Measurements from ENCODE around the gene PLA2G4B.

The PLA2G4B gene

DNA sequence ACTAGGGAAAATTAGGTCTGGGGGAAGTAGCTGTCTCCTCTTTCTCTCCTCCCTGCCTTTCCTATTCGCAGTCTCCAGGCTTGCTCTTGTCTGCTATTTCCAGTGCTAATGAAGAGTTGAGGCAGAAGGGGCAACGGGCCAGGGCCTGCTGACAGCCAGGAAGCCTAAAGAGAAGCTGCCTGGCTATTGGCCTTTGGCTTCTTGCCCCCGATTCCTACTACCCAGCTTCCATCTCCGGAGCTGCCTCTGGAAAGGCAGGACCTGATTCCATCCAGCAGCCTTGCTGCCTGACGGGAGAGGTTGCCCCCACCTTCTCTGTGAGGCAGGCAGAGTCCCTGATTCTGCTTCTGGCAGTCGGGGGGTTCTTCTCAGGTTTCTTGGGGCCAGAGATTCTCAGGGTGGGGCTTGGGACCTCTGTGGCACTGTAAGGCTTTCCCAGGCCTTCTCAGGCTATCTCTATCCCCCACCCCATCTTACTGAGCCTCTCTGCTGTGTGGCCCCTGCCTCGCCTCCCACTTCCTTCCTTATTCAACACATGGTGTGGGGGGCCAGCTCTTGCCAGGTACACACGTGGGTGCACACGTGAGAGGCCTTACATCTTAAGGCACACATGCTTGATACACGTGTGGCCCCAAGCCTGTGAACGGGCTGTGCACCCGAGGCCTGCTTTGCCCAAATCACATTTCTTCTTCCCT is 29.0 kb upstream of the PLA2G4B start:
- peaks cover 0 to 18% of the 10 kb centered on the region in 2 donors for H3K36me3 ChIP-seq (ENCODE audit: control insufficient read depth in 2 of 2, insufficient read depth in 2 of 2, low read length in 2 of 2)

DNA sequence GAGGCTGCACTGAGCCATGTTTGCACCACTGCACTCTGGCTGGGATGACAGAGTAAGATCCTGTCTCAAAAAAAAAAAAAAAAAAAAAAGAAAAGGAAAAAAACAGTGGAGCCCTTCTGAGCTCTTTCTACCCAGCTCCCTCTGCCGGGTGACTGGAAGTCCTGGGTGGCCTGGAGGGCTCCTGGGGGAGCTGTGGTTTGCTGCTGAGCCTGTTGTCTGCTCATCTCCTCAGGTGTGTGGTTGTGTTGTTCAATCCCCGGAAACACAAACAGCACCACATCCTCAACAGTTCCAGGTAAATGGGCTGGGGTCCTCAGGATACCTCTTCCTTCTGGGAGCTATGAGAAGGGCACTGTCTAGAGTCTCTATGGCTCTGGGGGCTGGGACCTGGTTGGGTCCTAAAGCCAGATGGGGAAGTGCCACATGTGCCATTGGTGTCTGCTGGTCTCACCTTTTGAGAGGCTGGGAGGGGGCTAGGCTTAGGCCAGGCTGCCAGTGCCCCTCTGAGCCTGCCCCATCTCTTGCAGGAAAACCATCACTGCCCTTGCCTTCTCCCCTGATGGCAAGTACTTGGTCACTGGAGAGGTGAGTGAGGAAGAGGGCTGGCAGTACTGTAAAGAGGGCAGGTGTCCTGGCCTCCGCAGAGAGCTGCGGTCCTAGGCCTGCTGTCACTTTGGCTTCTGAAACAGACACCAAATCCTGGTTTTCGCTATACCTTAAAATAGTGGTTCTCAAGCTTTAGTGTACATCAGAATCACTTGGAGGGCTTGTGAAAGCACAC is 27.8 kb upstream of the PLA2G4B start:
- no peak overlapping the region for H3K4me3 ChIP-seq (ENCODE audit: low read length in 2 of 2)
- peaks cover 16% of the 10 kb centered on the region for H3K4me1 ChIP-seq (ENCODE audit: control insufficient read depth, insufficient read depth, low read length)
- H3K27ac ChIP-seq (ENCODE audit: low read length), result no peak overlapping the region
- no peaks in the 10 kb centered on the region for H3K27me3 ChIP-seq (ENCODE audit: control insufficient read depth in 1 of 2, insufficient read depth in 2 of 2, low read length in 2 of 2)
- no peak overlapping the region for H3K9ac ChIP-seq (ENCODE audit: low read length in 2 of 2)
- peaks cover 7 to 27% of the 10 kb centered on the region in 2 donors for H3K36me3 ChIP-seq (ENCODE audit: control insufficient read depth in 2 of 2, insufficient read depth in 2 of 2, low read length in 2 of 2)
- no peaks in the 10 kb centered on the region for H3K9me3 ChIP-seq (ENCODE audit: control insufficient read depth in 2 of 2, low read length in 2 of 2)

More for the DNA sequence above, 29.0 kb upstream of the PLA2G4B start:
- Histone ChIP-seq H3K27ac (ENCODE audit: low read length) (no peak overlapping the region), H3K9me3 (ENCODE audit: control insufficient read depth in 2 of 2, low read length in 2 of 2) (no peaks in the 10 kb centered on the region), H3K27me3 (ENCODE audit: control insufficient read depth in 1 of 2, insufficient read depth in 2 of 2, low read length in 2 of 2) (no peaks in the 10 kb centered on the region), H3K9ac (ENCODE audit: low read length in 2 of 2) (no peak overlapping the region), H3K4me3 (ENCODE audit: low read length in 2 of 2) (no peak overlapping the region), H3K4me1 (ENCODE audit: control insufficient read depth, insufficient read depth, low read length) (peaks cover 28% of the 10 kb centered on the region)

DNA sequence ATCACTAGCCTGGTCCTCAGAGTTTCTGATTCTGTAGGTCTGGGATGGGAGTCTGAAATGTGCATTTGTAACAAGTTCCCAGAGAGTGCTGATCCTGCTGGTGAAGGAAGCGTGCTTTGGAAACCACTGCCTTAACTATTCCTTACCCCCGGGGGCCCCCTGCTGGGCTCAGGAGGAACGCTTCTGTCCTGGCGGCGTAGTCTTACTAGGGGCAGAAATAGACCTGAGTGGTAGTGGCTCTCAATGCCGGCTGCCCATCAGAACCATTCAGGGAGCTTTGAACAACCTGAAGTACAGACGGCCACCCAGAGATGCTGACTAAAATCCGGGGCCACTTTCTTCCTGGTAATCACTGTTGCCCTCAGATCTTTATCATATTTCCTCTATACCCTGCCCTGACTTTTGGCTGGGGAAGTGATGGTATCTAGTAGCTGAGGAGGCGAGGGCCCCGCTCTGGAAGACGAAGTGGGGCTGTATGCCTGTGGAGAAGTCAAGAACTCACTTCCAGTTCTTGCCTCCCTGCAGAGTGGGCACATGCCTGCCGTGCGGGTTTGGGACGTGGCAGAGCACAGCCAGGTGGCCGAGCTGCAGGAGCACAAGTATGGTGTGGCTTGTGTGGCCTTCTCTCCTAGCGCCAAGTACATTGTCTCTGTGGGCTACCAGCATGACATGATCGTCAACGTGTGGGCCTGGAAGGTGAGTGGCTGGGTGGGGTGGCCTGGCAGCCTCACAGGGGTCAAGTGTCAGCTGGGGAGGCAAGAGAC is 27.0 kb upstream of the PLA2G4B start:
- no peak overlapping the region for H3K27ac ChIP-seq (ENCODE audit: low read length)

DNA sequence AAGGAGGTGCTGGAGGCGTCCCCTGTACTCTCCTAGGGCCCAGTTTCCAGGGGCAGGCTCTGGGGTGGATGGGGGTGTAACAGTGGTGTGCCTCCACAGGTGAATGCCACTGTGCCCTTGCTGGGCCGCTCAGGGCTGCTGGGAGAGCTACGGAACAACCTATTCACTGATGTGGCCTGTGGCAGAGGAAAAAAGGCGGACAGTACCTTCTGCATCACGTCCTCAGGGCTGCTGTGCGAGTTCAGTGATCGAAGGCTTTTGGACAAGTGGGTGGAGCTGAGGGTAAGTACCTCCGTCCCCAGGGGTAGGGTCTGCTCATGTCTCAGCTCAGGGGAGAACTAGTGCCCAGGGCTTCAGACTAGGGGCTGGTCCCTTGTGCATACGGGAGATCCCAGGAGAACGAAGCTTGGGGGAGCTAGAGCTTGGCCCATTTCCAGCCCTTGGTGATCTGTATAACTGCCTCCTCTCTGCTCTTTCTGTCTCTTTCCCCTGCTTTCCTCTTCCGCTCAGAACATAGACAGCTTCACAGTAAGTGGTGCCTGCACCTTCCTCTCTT is 25.7 kb upstream of the PLA2G4B start:
- H3K9me3 ChIP-seq (ENCODE audit: control insufficient read depth in 2 of 2, low read length in 2 of 2), result no peaks in the 10 kb centered on the region
- no peak overlapping the region for H3K9ac ChIP-seq (ENCODE audit: low read length in 2 of 2)
- no peak overlapping the region for H3K4me3 ChIP-seq (ENCODE audit: low read length in 2 of 2)
- peaks cover 8% of the 10 kb centered on the region for H3K4me1 ChIP-seq (ENCODE audit: control insufficient read depth, insufficient read depth, low read length)
- no peak overlapping the region for H3K27ac ChIP-seq (ENCODE audit: low read length)
- H3K27me3 ChIP-seq (ENCODE audit: control insufficient read depth in 1 of 2, insufficient read depth in 2 of 2, low read length in 2 of 2), result no peaks in the 10 kb centered on the region
- H3K36me3 ChIP-seq (ENCODE audit: control insufficient read depth in 2 of 2, insufficient read depth in 2 of 2, low read length in 2 of 2), result peaks cover 14 to 42% of the 10 kb centered on the region in 2 donors

More for the DNA sequence above, 27.0 kb upstream of the PLA2G4B start:
- no peak overlapping the region for H3K4me3 ChIP-seq (ENCODE audit: low read length in 2 of 2)
- peaks cover 7 to 29% of the 10 kb centered on the region in 2 donors for H3K36me3 ChIP-seq (ENCODE audit: control insufficient read depth in 2 of 2, insufficient read depth in 2 of 2, low read length in 2 of 2)
- no peak overlapping the region for H3K9ac ChIP-seq (ENCODE audit: low read length in 2 of 2)
- peaks cover 9% of the 10 kb centered on the region for H3K4me1 ChIP-seq (ENCODE audit: control insufficient read depth, insufficient read depth, low read length)
- no peaks in the 10 kb centered on the region for H3K9me3 ChIP-seq (ENCODE audit: control insufficient read depth in 2 of 2, low read length in 2 of 2)
- no peaks in the 10 kb centered on the region for H3K27me3 ChIP-seq (ENCODE audit: control insufficient read depth in 1 of 2, insufficient read depth in 2 of 2, low read length in 2 of 2)

DNA sequence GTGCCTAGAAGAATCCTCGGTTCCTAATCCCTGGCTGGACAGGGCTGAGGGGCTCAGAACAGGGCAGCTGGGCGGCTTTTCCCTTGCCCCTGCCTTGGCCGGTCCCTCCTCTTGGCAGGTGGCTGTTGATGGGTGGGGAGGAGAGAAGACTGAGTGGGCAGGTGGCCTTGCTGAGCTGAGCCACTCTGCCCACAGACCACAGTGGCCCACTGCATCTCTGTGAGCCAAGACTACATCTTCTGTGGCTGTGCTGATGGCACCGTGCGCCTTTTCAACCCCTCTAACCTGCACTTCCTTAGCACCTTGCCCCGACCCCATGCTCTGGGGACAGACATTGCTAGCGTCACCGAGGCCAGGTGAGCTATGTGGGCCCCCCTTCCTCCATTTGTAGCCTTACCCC is 25.2 kb upstream of the PLA2G4B start:
- Histone ChIP-seq H3K9me3 (ENCODE audit: control insufficient read depth in 2 of 2, low read length in 2 of 2) (no peaks in the 10 kb centered on the region), H3K36me3 (ENCODE audit: control insufficient read depth in 2 of 2, insufficient read depth in 2 of 2, low read length in 2 of 2) (peaks cover 19 to 48% of the 10 kb centered on the region in 2 donors), H3K27me3 (ENCODE audit: control insufficient read depth in 1 of 2, insufficient read depth in 2 of 2, low read length in 2 of 2) (no peaks in the 10 kb centered on the region), H3K9ac (ENCODE audit: low read length in 2 of 2) (no peak overlapping the region), H3K4me3 (ENCODE audit: low read length in 2 of 2) (no peak overlapping the region), H3K4me1 (ENCODE audit: control insufficient read depth, insufficient read depth, low read length) (peaks cover 8% of the 10 kb centered on the region), H3K27ac (ENCODE audit: low read length) (no peak overlapping the region)

DNA sequence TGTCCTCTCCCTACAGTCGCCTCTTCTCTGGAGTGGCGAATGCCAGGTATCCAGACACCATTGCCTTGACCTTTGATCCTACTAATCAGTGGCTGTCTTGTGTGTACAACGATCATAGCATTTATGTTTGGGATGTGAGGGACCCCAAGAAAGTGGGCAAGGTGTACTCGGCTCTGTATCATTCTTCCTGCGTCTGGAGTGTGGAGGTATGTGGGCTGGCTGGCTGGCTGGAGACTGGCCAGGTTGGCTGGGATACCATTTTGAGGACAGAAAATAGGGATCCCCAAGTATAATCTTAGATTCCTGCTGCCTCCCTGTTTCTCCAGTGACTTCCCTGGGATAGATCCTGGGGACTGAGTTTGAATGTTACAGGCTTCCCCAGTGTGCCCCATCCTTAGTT is 24.1 kb upstream of the PLA2G4B start:
- Histone ChIP-seq H3K4me1 (ENCODE audit: control insufficient read depth, insufficient read depth, low read length) (peaks cover 8% of the 10 kb centered on the region), H3K9me3 (ENCODE audit: control insufficient read depth in 2 of 2, low read length in 2 of 2) (no peaks in the 10 kb centered on the region), H3K9ac (ENCODE audit: low read length in 2 of 2) (no peak overlapping the region), H3K4me3 (ENCODE audit: low read length in 2 of 2) (no peak overlapping the region), H3K36me3 (ENCODE audit: control insufficient read depth in 2 of 2, insufficient read depth in 2 of 2, low read length in 2 of 2) (peaks cover 29 to 59% of the 10 kb centered on the region in 2 donors), H3K27me3 (ENCODE audit: control insufficient read depth in 1 of 2, insufficient read depth in 2 of 2, low read length in 2 of 2) (no peaks in the 10 kb centered on the region), H3K27ac (ENCODE audit: low read length) (no peak overlapping the region)

DNA sequence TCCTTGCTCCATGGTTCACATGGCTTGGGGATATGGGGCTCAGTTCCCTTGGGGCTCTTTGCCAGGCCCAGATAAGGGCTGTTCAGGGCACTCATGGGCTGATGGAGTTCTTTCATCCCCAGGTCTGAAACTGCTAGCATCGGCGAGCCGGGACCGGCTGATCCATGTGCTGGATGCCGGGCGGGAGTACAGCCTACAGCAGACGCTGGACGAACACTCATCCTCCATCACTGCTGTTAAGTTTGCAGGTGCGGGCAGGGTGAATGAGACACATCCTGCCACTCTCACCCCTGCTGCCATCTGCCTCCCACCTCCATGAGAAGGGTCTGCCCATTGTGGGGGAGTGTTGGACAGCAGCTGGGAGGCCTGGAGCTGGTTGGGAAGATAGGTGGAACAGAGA is 21.9 kb upstream of the PLA2G4B start:
- H3K4me3 ChIP-seq (ENCODE audit: low read length in 2 of 2), result no peak overlapping the region
- no peak overlapping the region for H3K9ac ChIP-seq (ENCODE audit: low read length in 2 of 2)
- no peaks in the 10 kb centered on the region for H3K27me3 ChIP-seq (ENCODE audit: control insufficient read depth in 1 of 2, insufficient read depth in 2 of 2, low read length in 2 of 2)
- no peaks in the 10 kb centered on the region for H3K4me1 ChIP-seq (ENCODE audit: control insufficient read depth, insufficient read depth, low read length)
- no peak overlapping the region for H3K27ac ChIP-seq (ENCODE audit: low read length)
- H3K9me3 ChIP-seq (ENCODE audit: control insufficient read depth in 2 of 2, low read length in 2 of 2), result no peaks in the 10 kb centered on the region
- peaks cover 46 to 75% of the 10 kb centered on the region in 2 donors for H3K36me3 ChIP-seq (ENCODE audit: control insufficient read depth in 2 of 2, insufficient read depth in 2 of 2, low read length in 2 of 2)

DNA sequence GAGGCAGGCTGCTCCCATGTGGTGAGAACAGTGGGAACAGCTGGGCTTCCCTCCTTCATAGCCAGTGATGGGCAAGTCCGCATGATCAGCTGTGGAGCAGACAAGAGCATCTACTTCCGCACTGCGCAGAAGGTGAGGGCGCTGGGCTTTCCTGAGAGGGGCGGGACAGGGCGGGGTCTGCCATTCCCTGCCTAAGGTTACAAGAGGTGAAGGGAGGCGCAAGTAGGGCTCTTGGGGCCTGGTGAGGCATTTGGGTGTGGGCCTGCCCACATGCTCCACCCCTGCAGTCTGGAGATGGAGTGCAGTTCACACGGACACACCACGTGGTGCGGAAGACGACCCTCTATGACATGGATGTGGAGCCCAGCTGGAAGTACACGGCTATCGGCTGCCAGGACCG is 21.3 kb upstream of the PLA2G4B start:
- H3K4me3 ChIP-seq (ENCODE audit: low read length in 2 of 2), result no peak overlapping the region
- no peaks in the 10 kb centered on the region for H3K27me3 ChIP-seq (ENCODE audit: control insufficient read depth in 1 of 2, insufficient read depth in 2 of 2, low read length in 2 of 2)
- no peaks in the 10 kb centered on the region for H3K4me1 ChIP-seq (ENCODE audit: control insufficient read depth, insufficient read depth, low read length)
- H3K36me3 ChIP-seq (ENCODE audit: control insufficient read depth in 2 of 2, insufficient read depth in 2 of 2, low read length in 2 of 2), result peaks cover 46 to 76% of the 10 kb centered on the region in 2 donors
- H3K9me3 ChIP-seq (ENCODE audit: control insufficient read depth in 2 of 2, low read length in 2 of 2), result no peaks in the 10 kb centered on the region
- no peak overlapping the region for H3K27ac ChIP-seq (ENCODE audit: low read length)
- H3K9ac ChIP-seq (ENCODE audit: low read length in 2 of 2), result no peak overlapping the region

DNA sequence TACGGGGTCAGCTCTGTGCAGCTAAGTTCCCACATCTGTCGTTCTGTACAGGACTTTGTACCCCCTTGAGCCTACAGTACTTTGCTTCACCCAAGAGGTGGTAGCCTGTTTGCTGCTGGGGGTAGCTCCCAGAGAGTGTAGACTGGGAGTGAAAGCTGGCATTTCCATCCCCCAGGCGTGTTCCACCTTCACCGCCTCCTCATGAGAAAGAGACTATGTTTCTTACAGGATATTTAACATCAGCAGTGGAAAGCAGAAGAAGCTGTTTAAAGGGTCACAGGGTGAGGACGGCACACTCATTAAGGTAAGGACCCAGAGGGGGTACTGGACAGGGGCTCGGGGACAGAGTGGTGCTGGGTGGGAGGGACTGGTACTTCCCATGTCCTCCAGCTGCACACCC is 20.9 kb upstream of the PLA2G4B start:
- H3K9me3 ChIP-seq (ENCODE audit: control insufficient read depth in 2 of 2, low read length in 2 of 2), result no peaks in the 10 kb centered on the region
- no peaks in the 10 kb centered on the region for H3K4me1 ChIP-seq (ENCODE audit: control insufficient read depth, insufficient read depth, low read length)
- H3K9ac ChIP-seq (ENCODE audit: low read length in 2 of 2), result no peak overlapping the region
- H3K27me3 ChIP-seq (ENCODE audit: control insufficient read depth in 1 of 2, insufficient read depth in 2 of 2, low read length in 2 of 2), result no peaks in the 10 kb centered on the region
- no peak overlapping the region for H3K27ac ChIP-seq (ENCODE audit: low read length)
- H3K36me3 ChIP-seq (ENCODE audit: control insufficient read depth in 2 of 2, insufficient read depth in 2 of 2, low read length in 2 of 2), result peaks cover 49 to 77% of the 10 kb centered on the region in 2 donors
- H3K4me3 ChIP-seq (ENCODE audit: low read length in 2 of 2), result no peak overlapping the region

DNA sequence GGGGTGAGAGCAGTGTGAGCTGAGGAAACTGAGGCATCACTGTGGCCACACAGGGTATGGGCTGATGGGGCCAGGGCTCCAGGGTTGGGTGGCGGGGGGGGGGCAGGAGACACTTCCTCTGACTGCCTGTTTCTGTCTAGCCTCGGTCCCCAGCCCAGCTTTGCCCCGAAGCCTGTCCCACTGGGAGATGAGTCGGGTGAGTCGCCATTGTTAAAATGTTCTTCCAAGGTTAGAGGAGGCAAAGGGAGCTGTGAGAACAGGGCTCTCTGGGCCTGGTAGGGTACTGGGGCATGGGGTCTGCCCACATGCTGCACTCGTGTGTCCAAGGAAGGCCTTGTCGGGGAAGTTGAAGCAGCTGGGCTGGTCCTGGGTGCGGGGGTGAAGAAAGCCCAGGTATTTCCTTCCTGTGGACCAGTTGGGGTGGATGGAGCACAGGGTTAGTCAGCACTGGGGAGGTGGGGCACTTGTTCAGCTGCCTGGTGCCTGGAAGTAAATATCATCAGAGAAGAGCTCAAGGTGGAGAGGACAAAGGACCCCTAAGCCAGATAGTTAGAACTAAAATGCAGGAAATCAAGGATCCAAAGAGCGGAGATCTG is 19.1 kb upstream of the PLA2G4B start:
- Histone ChIP-seq H3K4me1 (ENCODE audit: control insufficient read depth, insufficient read depth, low read length) (no peaks in the 10 kb centered on the region), H3K36me3 (ENCODE audit: control insufficient read depth in 2 of 2, insufficient read depth in 2 of 2, low read length in 2 of 2) (peaks cover 62 to 74% of the 10 kb centered on the region in 2 donors), H3K4me3 (ENCODE audit: low read length in 2 of 2) (no peak overlapping the region), H3K27ac (ENCODE audit: low read length) (no peak overlapping the region), H3K9me3 (ENCODE audit: control insufficient read depth in 2 of 2, low read length in 2 of 2) (no peaks in the 10 kb centered on the region), H3K27me3 (ENCODE audit: control insufficient read depth in 1 of 2, insufficient read depth in 2 of 2, low read length in 2 of 2) (no peaks in the 10 kb centered on the region), H3K9ac (ENCODE audit: low read length in 2 of 2) (no peak overlapping the region)
